H1 (cell line): ENCODE data around the gene IL10RA. TPM values are rescaled to one million over a fixed set of nuclear protein-coding genes. Genes with fewer than 3 reads are reported as not detected.
A peak's percentile ranks its signal among the peaks of the same experiment; 100 is the strongest.

ENCODE experiments used
- CTCF ChIA-PET: fragments of 300-600 bp; sonication (Branson Sonifier 250); formaldehyde crosslinking; loops from one replicate; lab custom pipeline; 2021; ENCODE audit not compliant: partially characterized antibody; lab: Charles Lee
- POLR2A ChIA-PET: fragments of 300-600 bp; sonication (Branson Sonifier 250); formaldehyde crosslinking; loops from one replicate; lab custom pipeline; 2021; ENCODE audit warnings: inconsistent platforms; ENCODE audit not compliant: partially characterized antibody; lab: Charles Lee
- DNase-seq, 2 experiments: peaks; one replicate each; pipeline versions ENCODE4 v3.0.0 to v3.0.0-alpha.2; 2010 to 2022; ENCODE audit warnings: low spot score in 2 of 2, low read depth in 1 of 2, mixed read lengths in 1 of 2
- FAIRE-seq: peaks from 2 replicates; lab custom pipeline; 2011; peaks lifted over from hg19 to GRCh38; lab: Jason Lieb, UNC
- H2AFZ ChIP-seq: 2 replicates; pipeline ENCODE4 v1.8.1; 2012; ENCODE audit warnings: low read length, inconsistent platforms
- H2AK5ac ChIP-seq: 2 replicates; pipeline ENCODE4 v1.6.1; 2013; ENCODE audit warnings: low read depth, low read length
- H2BK120ac ChIP-seq: replicated peaks from 2 replicates; pipeline ENCODE3; 2013; ENCODE audit warnings: low read depth, low read length, inconsistent platforms
- H2BK12ac ChIP-seq: 2 replicates; pipeline ENCODE4 v1.6.1; 2013; ENCODE audit warnings: low read depth, low read length
- H2BK15ac ChIP-seq: 2 replicates; pipeline ENCODE4 v1.6.1; 2013; ENCODE audit warnings: low read length
- H2BK20ac ChIP-seq: 2 replicates; pipeline ENCODE4 v1.6.1; 2013; ENCODE audit warnings: low read length
- H2BK5ac ChIP-seq: 2 replicates; pipeline ENCODE4 v1.6.1; 2013; ENCODE audit warnings: low read depth, low read length
- H3K14ac ChIP-seq: 2 replicates; pipeline ENCODE4 v1.6.1; 2013; ENCODE audit warnings: inconsistent platforms; ENCODE audit not compliant: insufficient read length
- H3K18ac ChIP-seq: 2 replicates; pipeline ENCODE4 v1.6.1; 2013; ENCODE audit warnings: low read length; ENCODE audit errors: extremely low read depth
- H3K23ac ChIP-seq: 2 replicates; pipeline ENCODE4 v1.6.1; 2013; ENCODE audit warnings: inconsistent platforms; ENCODE audit not compliant: insufficient read length
- H3K23me2 ChIP-seq: 2 replicates; pipeline ENCODE4 v1.6.1; 2013; ENCODE audit warnings: low read depth, low read length
- H3K27ac ChIP-seq: 2 replicates; pipeline ENCODE4 v1.6.1; 2011; ENCODE audit warnings: low read depth, low read length, inconsistent platforms
- H3K27me3 ChIP-seq, 4 experiments: replicated peaks in 1 of 4; 1 replicate in 1 of 4; 2 replicates in 3 of 4; pipeline versions ENCODE4 v1.6.1 to v1.8.1; 2011 to 2013; ENCODE audit warnings: low read length in 3 of 4, mild to moderate bottlenecking in 3 of 4, inconsistent platforms in 2 of 4, mixed read lengths in 2 of 4, moderate library complexity in 1 of 4; ENCODE audit not compliant: control insufficient read depth in 3 of 4, insufficient read depth in 3 of 4; ENCODE audit errors: extremely low read depth in 1 of 4
- H3K36me3 ChIP-seq, 4 experiments: 2 replicates each; pipeline versions ENCODE4 v1.6.1 to v1.8.1; 2011 to 2013; ENCODE audit warnings: mild to moderate bottlenecking in 4 of 4, low read length in 3 of 4, moderate library complexity in 2 of 4, control low read depth in 1 of 4, inconsistent platforms in 1 of 4; ENCODE audit not compliant: insufficient read depth in 4 of 4, control insufficient read depth in 2 of 4
- H3K4ac ChIP-seq: replicated peaks from 2 replicates; pipeline ENCODE3; 2013; ENCODE audit warnings: low read length, low read depth, mixed read lengths, inconsistent platforms; ENCODE audit not compliant: insufficient read length
- H3K4me1 ChIP-seq, 4 experiments: replicated peaks in 1 of 4; 1 replicate in 1 of 4; 2 replicates in 3 of 4; pipeline versions ENCODE4 v1.6.1 to v1.8.1; 2011 to 2013; ENCODE audit warnings: low read length in 3 of 4, inconsistent platforms in 2 of 4, mixed read lengths in 1 of 4; ENCODE audit not compliant: insufficient read depth in 4 of 4, control insufficient read depth in 3 of 4
- H3K4me2 ChIP-seq, 2 experiments: 2 replicates each; pipeline versions ENCODE4 v1.6.1 to v1.8.1; 2011 to 2013; ENCODE audit warnings: low read depth in 2 of 2, low read length in 2 of 2, control low read depth in 1 of 2, inconsistent platforms in 1 of 2, mild to moderate bottlenecking in 1 of 2; ENCODE audit not compliant: insufficient read depth in 1 of 2
- H3K4me3 ChIP-seq, 4 experiments: fragments of 200-600, 300-600 bp in 1 of 4; sonication (generic), shearing (Covaris generic), sonication (Bioruptor Twin) in 1 of 4; 2 replicates each; pipeline versions ENCODE4 v1.5.1 to v1.8.1; 2011 to 2016; ENCODE audit warnings: low read length in 4 of 4, low read depth in 3 of 4, control low read depth in 2 of 4, inconsistent platforms in 2 of 4, mild to moderate bottlenecking in 2 of 4, mixed read lengths in 1 of 4, moderate library complexity in 1 of 4; ENCODE audit not compliant: insufficient read depth in 2 of 4; ENCODE audit errors: extremely low read depth in 1 of 4
- H3K56ac ChIP-seq: replicated peaks from 2 replicates; pipeline ENCODE3; 2013; ENCODE audit warnings: low read depth, mild to moderate bottlenecking, mixed read lengths, low read length, inconsistent platforms; ENCODE audit not compliant: insufficient read length
- H3K79me1 ChIP-seq: 2 replicates; pipeline ENCODE4 v1.6.1; 2013; ENCODE audit warnings: low read depth, low read length, control low read depth
- H3K79me2 ChIP-seq, 2 experiments: 2 replicates each; pipeline versions ENCODE4 v1.6.1 to v1.8.1; 2012 to 2013; ENCODE audit warnings: low read length in 2 of 2, mild to moderate bottlenecking in 2 of 2, inconsistent platforms in 1 of 2; ENCODE audit not compliant: insufficient read depth in 2 of 2, control insufficient read depth in 1 of 2
- H3K9ac ChIP-seq, 4 experiments: replicated peaks in 1 of 4; 1 replicate in 1 of 4; 2 replicates in 3 of 4; pipeline versions ENCODE4 v1.6.1 to v1.8.1; 2011 to 2013; ENCODE audit warnings: low read depth in 3 of 4, low read length in 3 of 4, control low read depth in 2 of 4, mild to moderate bottlenecking in 2 of 4, moderate library complexity in 2 of 4, inconsistent platforms in 1 of 4; ENCODE audit errors: extremely low read depth in 1 of 4
- H3K9me3 ChIP-seq, 2 experiments: 2 replicates each; pipeline versions ENCODE4 v1.6.1 to v1.8.1; 2012 to 2013; ENCODE audit warnings: mild to moderate bottlenecking in 2 of 2, moderate library complexity in 2 of 2, control low read depth in 1 of 2, inconsistent platforms in 1 of 2, low read depth in 1 of 2, low read length in 1 of 2, mixed read lengths in 1 of 2; ENCODE audit not compliant: insufficient read depth in 2 of 2
- H4K20me1 ChIP-seq, 2 experiments: replicated peaks in 1 of 2; 2 replicates each; pipeline versions ENCODE3 to v1.8.1; 2011 to 2013; ENCODE audit warnings: inconsistent platforms in 2 of 2, low read length in 2 of 2, mild to moderate bottlenecking in 1 of 2; ENCODE audit not compliant: insufficient read depth in 2 of 2, control insufficient read depth in 1 of 2
- H4K5ac ChIP-seq: 2 replicates; pipeline ENCODE4 v1.6.1; 2013; ENCODE audit warnings: low read length, low read depth, mixed read lengths, inconsistent platforms; ENCODE audit not compliant: insufficient read length
- H4K8ac ChIP-seq: 2 replicates; pipeline ENCODE4 v1.8.0; 2013; ENCODE audit warnings: mild to moderate bottlenecking, moderate library complexity, low read length, inconsistent platforms; ENCODE audit not compliant: insufficient read depth; ENCODE audit errors: extremely low read depth
- H4K91ac ChIP-seq: replicated peaks from 2 replicates; pipeline ENCODE3; 2013; ENCODE audit warnings: low read length, mixed read lengths, inconsistent platforms; ENCODE audit not compliant: insufficient read length
- CTBP2 ChIP-seq: IDR thresholded peaks from 2 replicates; pipeline ENCODE4 v1.7.0; 2011; ENCODE audit warnings: borderline replicate concordance, mild to moderate bottlenecking, moderate library complexity, mixed read lengths, low read length; ENCODE audit not compliant: insufficient read depth, insufficient read length
- EP300 ChIP-seq, 2 experiments: IDR thresholded peaks; 1 replicate in 1 of 2; 2 replicates in 1 of 2; pipeline ENCODE4 v1.6.1; 2011 to 2012; ENCODE audit warnings: low read depth in 2 of 2, low read length in 2 of 2, mild to moderate bottlenecking in 2 of 2, borderline replicate concordance in 1 of 2, inconsistent platforms in 1 of 2, moderate library complexity in 1 of 2
- RNF2 ChIP-seq: fragments of 200-900, 300-1000 bp; sonication (generic); IDR thresholded peaks from 2 replicates; pipeline ENCODE4 v1.7.1; 2016; ENCODE audit warnings: borderline replicate concordance, low read depth, mild to moderate bottlenecking, antibody characterized with exemption, low read length; ENCODE audit not compliant: poor library complexity, severe bottlenecking; ENCODE audit errors: missing control alignments
- SRF ChIP-seq: IDR thresholded peaks from 2 replicates; pipeline ENCODE4 v1.6.1; 2011; ENCODE audit warnings: mild to moderate bottlenecking, low read depth, low read length, moderate library complexity
- ZNF274 ChIP-seq: IDR thresholded peaks from 2 replicates; pipeline ENCODE4 v1.7.0; 2012; ENCODE audit warnings: low read length, borderline replicate concordance; ENCODE audit errors: extremely low read depth
- WGBS, 2 experiments: shearing (Covaris generic) in 1 of 2; methylation state at CpG; one replicate each; pipeline versions ENCODE4 v1.1.6 to v1.1.7; 2013 to 2015; ENCODE audit warnings: low lambda C conversion rate in 2 of 2, mixed read lengths in 2 of 2, inconsistent platforms in 1 of 2, low coverage in 1 of 2, missing lambda C conversion rate in 1 of 2; ENCODE audit not compliant: insufficient replicate concordance in 2 of 2, insufficient coverage in 1 of 2, insufficient read length in 1 of 2; ENCODE audit errors: extremely low coverage in 1 of 2, missing lambda C conversion rate in 1 of 2; 5-methylcytosine and 5-hydroxymethylcytosine counted together
- polyA plus RNA-seq, 7 experiments: library from polyadenylated mRNA; depleted of rRNA in 3 of 7; stranded (reverse) in 5 of 7; unstranded in 2 of 7; fragments of >200 nt in 5 of 7; fragments of 200-250 nt in 2 of 7; gene quantifications; 1 replicate in 5 of 7; 2 replicates in 1 of 7; 4 replicates in 1 of 7; pipeline versions ENCODE4 v1.2.1 to v1.2.3, GENCODE V29; 2011 to 2013; ENCODE audit warnings: missing spikeins in 2 of 7, mixed read lengths in 2 of 7
- total RNA-seq: library from RNA; stranded (reverse); fragmentation: NEBNext Ultra II Directional; extraction: Animal tissue kit (Norgen Biotek cat#: 25700); gene quantifications from 2 replicates; pipeline ENCODE4 v1.2.1, GENCODE V29; 2021

The IL10RA gene
- total and polyA plus RNA-seq, 2 of the 8 experiments (the other 6 are each of a cell fraction or from before 2014, with no cell fraction given), result 0.05 to 0.11 TPM

- no peak overlapping the region for H2BK120ac ChIP-seq
These were observed 14.1 kb downstream of the IL10RA start for GRCh38 chr11:118000067-118000849.

More at GRCh38 chr11:118000067-118000849, 14.1 kb downstream of the IL10RA start:
- Histone ChIP-seq H2BK15ac (no peak overlapping the region), H3K18ac (no peak overlapping the region), H2AK5ac (no peak overlapping the region), H4K5ac (no peak overlapping the region), H3K23me2 (no peaks in the 10 kb centered on the region), H4K91ac (no peak overlapping the region), H3K79me2 (no peaks in the 10 kb centered on the region), H2BK12ac (no peak overlapping the region), H2AFZ (no peak overlapping the region), H3K27ac (no peak overlapping the region), H3K4me2 (no peak overlapping the region), H3K4me1 (no peaks in the 10 kb centered on the region; a peak in 2 of 7 replicates), H4K8ac (no peak overlapping the region), H3K9ac (no peak overlapping the region), H2BK20ac (no peak overlapping the region), H3K79me1 (no peaks in the 10 kb centered on the region), H3K4me3 (no peak overlapping the region), H3K9me3 (no peaks in the 10 kb centered on the region), H2BK5ac (no peak overlapping the region), H3K23ac (no peak overlapping the region), H3K36me3 (no peaks in the 10 kb centered on the region), H3K4ac (no peak overlapping the region), H3K27me3 (peaks cover 0 to 2% (median 0%) of the 10 kb centered on the region in 4 experiments; a peak in 1 of 7 replicates), H4K20me1 (no peaks in the 10 kb centered on the region), H3K14ac (peak overlapping the region; percentile 3), H3K56ac (no peak overlapping the region)
- no peak for FAIRE-seq
- 83% methylated on average over 4 of the region's 4 CpGs; no CpG with 5 or more reads in 1 of the 2 experiments for WGBS, 2 experiments
- POLR2A ChIA-PET, result interaction anchor here (1.3 kb wide), 1 partner anchor 14 kb away, joined by 3 read pairs; the partner anchor contains the start of gene IL10RA
- no peak for DNase-seq
- TF ChIP-seq ZNF274, result no peak
- no peak for TF ChIP-seq SRF
- TF ChIP-seq RNF2, result no peak
- TF ChIP-seq CTBP2, result no peak
- no peak for TF ChIP-seq EP300 (IDR thresholded peaks at IDR 0.05; ENCODE audit: borderline replicate concordance in 1 of 2, low read depth in 2 of 2, low read length in 2 of 2)
- CTCF ChIA-PET, result interaction anchor here (0.7 to 3.8 kb wide), 8 partner anchors 11 to 744 kb away, joined by 3 to 18 read pairs (median 4); no protein-coding TSS in a partner anchor
